ENCODE data around the gene PPL.
"Not testable (repeated sequence)": the region's sequence is repeated elsewhere in the genome, so short reads cannot be mapped to it uniquely, and the experiment has no call there.

The PPL gene

GRCh38 chr16:4913130-4913773 lies 23.7 kb downstream of the PPL start:
- H3K9me3 Mint-ChIP-seq, result no peaks in the 10 kb centered on the region
- H3K36me3 Mint-ChIP-seq (ENCODE audit: low read depth), result no peaks in the 10 kb centered on the region
- H3K4me1 Mint-ChIP-seq (ENCODE audit: low read depth), result no peaks in the 10 kb centered on the region
- DNase-seq, result no peak
- no peak overlapping the region for H3K27ac Mint-ChIP-seq
- H3K4me3 Mint-ChIP-seq, result no peak overlapping the region
- peaks cover 3% of the 10 kb centered on the region for H3K27me3 Mint-ChIP-seq

- DNase-seq, result no peak
- no peaks in the 10 kb centered on the region for H3K36me3 Mint-ChIP-seq (ENCODE audit: low read depth)
- H3K4me3 Mint-ChIP-seq, result no peak overlapping the region
- no peak overlapping the region for H3K27ac Mint-ChIP-seq
- H3K4me1 Mint-ChIP-seq (ENCODE audit: low read depth), result no peaks in the 10 kb centered on the region
- no peaks in the 10 kb centered on the region for H3K9me3 Mint-ChIP-seq
- no peaks in the 10 kb centered on the region for H3K27me3 Mint-ChIP-seq
Measured at GRCh38 chr16:4911970-4912386, 25.0 kb downstream of the PPL start.

- H3K4me3 Mint-ChIP-seq, result no peak overlapping the region
- H3K9me3 Mint-ChIP-seq, result no peaks in the 10 kb centered on the region
- no peaks in the 10 kb centered on the region for H3K27me3 Mint-ChIP-seq
- H3K36me3 Mint-ChIP-seq (ENCODE audit: low read depth), result no peaks in the 10 kb centered on the region
- no peak for DNase-seq
- no peak overlapping the region for H3K27ac Mint-ChIP-seq
- no peaks in the 10 kb centered on the region for H3K4me1 Mint-ChIP-seq (ENCODE audit: low read depth)
Measured at GRCh38 chr16:4910828-4911227, 26.1 kb downstream of the PPL start.

GRCh38 chr16:4909825-4910224 lies 27.1 kb downstream of the PPL start:
- no peak for DNase-seq
- Mint-ChIP-seq H3K9me3 (no peaks in the 10 kb centered on the region), H3K36me3 (ENCODE audit: low read depth) (no peaks in the 10 kb centered on the region), H3K4me1 (ENCODE audit: low read depth) (no peaks in the 10 kb centered on the region), H3K27ac (no peak overlapping the region), H3K4me3 (no peak overlapping the region), H3K27me3 (no peaks in the 10 kb centered on the region)

DNA sequence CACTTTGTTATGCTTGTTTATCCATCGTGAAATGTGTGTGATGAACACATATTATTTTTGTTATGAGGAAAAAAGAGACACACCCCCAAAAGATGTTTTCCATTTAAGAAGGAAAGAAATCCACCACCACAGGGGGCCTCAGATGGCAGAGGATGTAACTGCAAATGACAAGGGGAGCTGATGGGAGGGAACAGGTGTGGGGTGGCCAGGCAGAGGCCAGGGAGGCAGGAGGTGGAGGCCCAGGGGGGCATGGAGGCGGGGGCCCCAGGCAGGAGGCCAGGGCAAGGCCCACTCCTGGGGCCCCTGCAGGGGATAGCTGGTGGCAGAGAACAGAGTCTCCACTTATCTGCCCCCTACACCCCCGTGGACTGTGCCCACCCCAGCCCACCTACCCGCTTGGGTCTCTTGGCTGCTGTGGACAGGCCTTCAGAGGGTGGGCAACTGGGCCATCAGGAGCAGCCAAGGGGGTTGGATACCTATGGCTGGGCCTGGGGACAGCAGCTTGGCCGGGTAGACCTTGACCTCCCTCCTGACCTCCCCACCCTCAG lies 28.0 kb downstream of the PPL start:
- DNase-seq, result no peak
- Mint-ChIP-seq H3K36me3 (ENCODE audit: low read depth) (no peaks in the 10 kb centered on the region), H3K4me1 (ENCODE audit: low read depth) (no peaks in the 10 kb centered on the region), H3K27me3 (no peaks in the 10 kb centered on the region), H3K9me3 (no peaks in the 10 kb centered on the region), H3K27ac (no peak overlapping the region), H3K4me3 (no peak overlapping the region)

- no peaks in the 10 kb centered on the region for H3K4me1 Mint-ChIP-seq (ENCODE audit: low read depth)
- no peaks in the 10 kb centered on the region for H3K9me3 Mint-ChIP-seq
- no peak overlapping the region for H3K4me3 Mint-ChIP-seq
- no peaks in the 10 kb centered on the region for H3K36me3 Mint-ChIP-seq (ENCODE audit: low read depth)
- H3K27ac Mint-ChIP-seq, result no peak overlapping the region
- peaks cover 8% of the 10 kb centered on the region for H3K27me3 Mint-ChIP-seq
- DNase-seq, result no peak
Measured at GRCh38 chr16:4904942-4905615, 31.9 kb downstream of the PPL start.

GRCh38 chr16:4904108-4904941 lies 32.6 kb downstream of the PPL start:
- Mint-ChIP-seq H3K4me1 (ENCODE audit: low read depth) (no peaks in the 10 kb centered on the region), H3K27ac (no peak overlapping the region), H3K4me3 (no peak overlapping the region), H3K9me3 (no peaks in the 10 kb centered on the region), H3K36me3 (ENCODE audit: low read depth) (no peaks in the 10 kb centered on the region), H3K27me3 (peaks cover 8% of the 10 kb centered on the region)
- DNase-seq, result no peak

DNA sequence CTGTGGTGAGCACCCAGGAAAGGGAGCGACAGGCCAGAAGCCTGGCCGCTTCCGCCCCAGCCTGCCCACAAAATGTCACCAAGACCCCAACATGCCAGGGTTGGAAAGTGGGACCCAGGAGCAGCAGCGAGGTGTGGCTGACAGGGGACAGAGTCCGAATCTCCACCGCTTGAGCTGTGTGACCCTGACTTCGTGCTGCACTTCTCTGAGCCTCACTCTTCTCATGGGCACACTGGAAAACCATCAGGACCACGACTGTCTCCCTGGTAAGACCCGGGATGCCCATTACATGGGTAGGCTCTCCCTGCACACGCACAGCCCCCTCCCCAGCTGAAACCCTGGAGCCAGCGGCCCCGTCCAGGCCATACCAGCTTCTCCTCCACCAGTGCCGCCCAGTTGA lies 34.9 kb downstream of the PPL start:
- Mint-ChIP-seq H3K9me3 (no peaks in the 10 kb centered on the region), H3K36me3 (ENCODE audit: low read depth) (no peaks in the 10 kb centered on the region), H3K27me3 (peaks cover 8% of the 10 kb centered on the region), H3K4me3 (no peak overlapping the region), H3K27ac (no peak overlapping the region), H3K4me1 (ENCODE audit: low read depth) (no peaks in the 10 kb centered on the region)
- DNase-seq, result no peak

- Mint-ChIP-seq H3K9me3 (no peaks in the 10 kb centered on the region), H3K4me1 (ENCODE audit: low read depth) (no peaks in the 10 kb centered on the region), H3K27me3 (peaks cover 8% of the 10 kb centered on the region), H3K4me3 (no peak overlapping the region), H3K36me3 (ENCODE audit: low read depth) (no peaks in the 10 kb centered on the region), H3K27ac (no peak overlapping the region)
- no peak for DNase-seq
Measured at GRCh38 chr16:4900750-4901149, 36.2 kb downstream of the PPL start.

DNA sequence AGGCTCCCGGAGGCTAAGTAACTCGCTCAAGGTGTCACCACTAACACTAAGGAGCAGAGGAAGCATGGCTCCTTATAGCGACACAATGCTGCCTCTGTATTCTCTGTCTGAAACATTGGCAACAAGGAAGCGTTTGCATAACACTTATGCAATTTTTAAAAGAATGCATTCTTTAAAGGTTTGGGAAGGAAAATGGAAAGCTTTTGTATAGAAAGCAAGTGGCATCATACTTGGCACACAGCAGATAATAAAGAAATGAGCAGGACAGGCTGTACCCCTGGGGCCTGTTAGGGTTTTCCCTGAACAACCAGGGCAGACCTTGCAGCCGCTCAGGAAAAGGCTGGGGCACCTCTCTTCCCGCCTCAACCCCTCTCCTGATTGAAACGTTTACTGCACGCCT lies 36.9 kb downstream of the PPL start:
- Mint-ChIP-seq H3K27ac (no peak overlapping the region), H3K4me1 (ENCODE audit: low read depth) (no peaks in the 10 kb centered on the region), H3K9me3 (no peaks in the 10 kb centered on the region)

GRCh38 chr16:4899474-4899846 lies 37.5 kb downstream of the PPL start:
- H3K4me3 Mint-ChIP-seq, result no peak overlapping the region
- no peak overlapping the region for H3K27ac Mint-ChIP-seq
- no peaks in the 10 kb centered on the region for H3K9me3 Mint-ChIP-seq
- H3K4me1 Mint-ChIP-seq (ENCODE audit: low read depth), result no peaks in the 10 kb centered on the region
- no peaks in the 10 kb centered on the region for H3K36me3 Mint-ChIP-seq (ENCODE audit: low read depth)
- DNase-seq, result no peak
- H3K27me3 Mint-ChIP-seq, result peaks cover 8% of the 10 kb centered on the region

More for the DNA sequence above, 36.9 kb downstream of the PPL start:
- peaks cover 8% of the 10 kb centered on the region for H3K27me3 Mint-ChIP-seq
- no peaks in the 10 kb centered on the region for H3K36me3 Mint-ChIP-seq (ENCODE audit: low read depth)
- no peak overlapping the region for H3K4me3 Mint-ChIP-seq
- no peak for DNase-seq

DNA sequence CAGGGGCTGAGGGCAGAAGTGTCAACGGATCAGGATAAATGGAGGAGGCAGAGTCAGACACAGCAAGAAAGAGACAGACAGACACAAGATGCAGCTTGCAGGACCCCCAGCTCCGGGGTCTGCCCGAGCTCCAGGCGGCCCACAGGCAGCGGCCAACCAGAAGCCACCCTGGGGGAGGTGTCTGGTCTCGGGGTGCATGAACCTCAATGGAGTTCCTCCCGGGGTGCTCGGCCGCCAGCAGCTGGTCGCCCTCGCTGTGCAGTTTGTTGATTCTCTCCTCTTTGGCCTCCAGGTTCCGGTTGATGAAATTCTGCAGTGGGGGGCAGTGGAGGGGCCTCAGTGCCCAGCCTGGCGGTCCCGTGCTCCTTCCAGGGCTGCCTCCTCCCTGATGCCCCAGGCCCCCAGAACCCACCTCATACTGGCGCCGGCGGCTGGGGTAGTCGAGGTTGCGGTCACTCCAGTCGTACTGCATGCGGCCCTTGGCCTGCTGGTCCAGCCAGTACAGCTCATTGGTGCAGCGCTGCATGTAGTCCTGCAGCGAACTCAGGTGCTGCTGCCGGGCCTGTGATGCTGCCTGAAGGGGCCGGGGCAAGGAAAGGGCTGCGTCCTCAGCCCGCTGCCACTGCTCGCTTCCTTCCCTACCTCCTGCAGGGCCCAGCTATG lies 38.0 kb downstream of the PPL start:
- Mint-ChIP-seq H3K4me3 (no peak overlapping the region), H3K9me3 (no peaks in the 10 kb centered on the region), H3K27me3 (peaks cover 8% of the 10 kb centered on the region), H3K36me3 (ENCODE audit: low read depth) (no peaks in the 10 kb centered on the region), H3K27ac (no peak overlapping the region), H3K4me1 (ENCODE audit: low read depth) (no peaks in the 10 kb centered on the region)
- no peak for DNase-seq

DNA sequence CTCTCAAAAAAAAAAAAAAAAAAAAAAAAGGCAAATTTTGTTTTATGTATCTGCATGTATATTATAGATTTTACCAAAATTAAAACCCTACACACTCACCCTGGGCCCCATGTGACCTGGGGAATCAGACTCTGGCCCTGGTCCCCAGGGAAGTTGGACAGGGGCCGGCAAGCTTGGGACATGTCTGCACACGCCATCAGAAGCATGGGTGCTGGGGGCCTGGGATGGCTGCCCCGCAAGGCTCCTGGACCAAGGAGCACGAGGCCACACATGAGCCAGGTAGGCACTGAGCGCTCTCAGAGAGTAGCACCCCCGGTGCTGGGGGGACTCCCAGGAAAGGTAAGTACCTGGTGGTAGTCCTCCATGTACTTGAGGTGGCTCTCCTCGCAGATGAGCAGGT lies 39.6 kb downstream of the PPL start:
- H3K9me3 Mint-ChIP-seq, result no peaks in the 10 kb centered on the region
- no peaks in the 10 kb centered on the region for H3K36me3 Mint-ChIP-seq (ENCODE audit: low read depth)
- no peak for DNase-seq
- no peaks in the 10 kb centered on the region for H3K4me1 Mint-ChIP-seq (ENCODE audit: low read depth)
- no peak overlapping the region for H3K4me3 Mint-ChIP-seq
- no peak overlapping the region for H3K27ac Mint-ChIP-seq
- H3K27me3 Mint-ChIP-seq, result peaks cover 2% of the 10 kb centered on the region

- H3K9me3 Mint-ChIP-seq; DNase-seq; H3K4me1 Mint-ChIP-seq (ENCODE audit: low read depth); H3K27ac Mint-ChIP-seq; H3K4me3 Mint-ChIP-seq; H3K36me3 Mint-ChIP-seq (ENCODE audit: low read depth); H3K27me3 Mint-ChIP-seq: not testable (repeated sequence)
Measured at GRCh38 chr16:4896761-4897160, 40.2 kb downstream of the PPL start.

Data from activated T-cell treated with anti-CD3 and anti-CD28 coated beads, Interleukin-2, amount 50 U/mL, for 24 hours (primary cell).